HFFc6 (cell line): ENCODE results near the gene GULP1. TPM values are rescaled to one million over a fixed set of nuclear protein-coding genes. Genes with fewer than 3 reads are reported as not detected.

ENCODE experiments used
- DNase-seq: peaks from one replicate; pipeline ENCODE4 v3.0.0-alpha.2; 2018
- H3K27ac Mint-ChIP-seq: 2 replicates; pipeline ENCODE4 v1.8.0; 2020; ENCODE audit warnings: mild to moderate bottlenecking, mixed read lengths
- H3K27me3 Mint-ChIP-seq: 2 replicates; pipeline ENCODE4 v1.8.0; 2021; ENCODE audit warnings: mild to moderate bottlenecking, moderate library complexity, mixed read lengths; ENCODE audit not compliant: insufficient read depth
- H3K36me3 Mint-ChIP-seq: 2 replicates; pipeline ENCODE4 v1.8.0; 2021; ENCODE audit warnings: low read depth, mixed read lengths
- H3K4me1 Mint-ChIP-seq: 2 replicates; pipeline ENCODE4 v1.8.0; 2020; ENCODE audit warnings: low read depth, mixed read lengths
- H3K4me3 Mint-ChIP-seq: 2 replicates; pipeline ENCODE4 v1.8.0; 2020; ENCODE audit warnings: mild to moderate bottlenecking, moderate library complexity, mixed read lengths
- H3K9me3 Mint-ChIP-seq: 2 replicates; pipeline ENCODE4 v1.8.0; 2020; ENCODE audit warnings: mild to moderate bottlenecking, mixed read lengths
- total RNA-seq, 6 experiments: library from RNA; stranded (reverse); fragmentation: NEBNext Ultra II Directional; extraction: Animal tissue kit (Norgen Biotek cat#: 25700); gene quantifications; 2 replicates in 1 of 6; 3 replicates in 5 of 6; pipeline ENCODE4 v1.2.3, GENCODE V29; 2021
- TF ChIP-seq, protein P1 (sequence below): fragments of 200-600 bp; sonication (generic); IDR thresholded peaks from 2 replicates; pipeline ENCODE4 v1.5.0; 2021; ENCODE audit warnings: antibody characterized with exemption, mild to moderate bottlenecking

GULP1 gene
- total RNA-seq, 6 experiments from 2014 or later: 33.3 to 76.1 (median 63.9) TPM

DNA sequence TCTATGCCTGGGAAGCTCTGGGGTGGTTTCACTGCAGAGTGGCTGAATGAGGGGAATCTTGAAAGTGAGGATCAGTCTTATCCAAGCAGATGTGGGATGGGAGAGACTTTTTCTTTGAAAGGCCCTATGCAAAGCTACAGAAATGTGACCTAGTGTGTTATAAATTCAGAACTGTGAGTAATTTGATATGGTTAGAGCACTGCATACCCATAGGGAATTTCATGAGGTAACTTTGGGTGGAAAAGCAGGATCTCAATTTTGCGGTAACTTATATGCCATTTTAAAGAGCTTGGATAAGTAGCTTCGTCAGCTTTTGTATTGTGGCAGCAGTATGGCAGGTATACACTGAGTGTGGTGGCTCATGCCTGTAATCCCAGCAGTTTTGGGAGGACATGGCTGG lies 40.9 kb downstream of the GULP1 start:
- peaks cover 32% of the 10 kb centered on the region; the same call in 1 of the 2 replicates for H3K4me1 Mint-ChIP-seq
- peak overlapping the region; percentile 11; the same call in 1 of the 2 replicates for H3K27ac Mint-ChIP-seq
- no peak overlapping the region for H3K4me3 Mint-ChIP-seq
- peaks cover 5% of the 10 kb centered on the region; the same call in 1 of the 2 replicates for H3K36me3 Mint-ChIP-seq
- H3K27me3 Mint-ChIP-seq: no peaks in the 10 kb centered on the region
- TF ChIP-seq, protein P1, sequence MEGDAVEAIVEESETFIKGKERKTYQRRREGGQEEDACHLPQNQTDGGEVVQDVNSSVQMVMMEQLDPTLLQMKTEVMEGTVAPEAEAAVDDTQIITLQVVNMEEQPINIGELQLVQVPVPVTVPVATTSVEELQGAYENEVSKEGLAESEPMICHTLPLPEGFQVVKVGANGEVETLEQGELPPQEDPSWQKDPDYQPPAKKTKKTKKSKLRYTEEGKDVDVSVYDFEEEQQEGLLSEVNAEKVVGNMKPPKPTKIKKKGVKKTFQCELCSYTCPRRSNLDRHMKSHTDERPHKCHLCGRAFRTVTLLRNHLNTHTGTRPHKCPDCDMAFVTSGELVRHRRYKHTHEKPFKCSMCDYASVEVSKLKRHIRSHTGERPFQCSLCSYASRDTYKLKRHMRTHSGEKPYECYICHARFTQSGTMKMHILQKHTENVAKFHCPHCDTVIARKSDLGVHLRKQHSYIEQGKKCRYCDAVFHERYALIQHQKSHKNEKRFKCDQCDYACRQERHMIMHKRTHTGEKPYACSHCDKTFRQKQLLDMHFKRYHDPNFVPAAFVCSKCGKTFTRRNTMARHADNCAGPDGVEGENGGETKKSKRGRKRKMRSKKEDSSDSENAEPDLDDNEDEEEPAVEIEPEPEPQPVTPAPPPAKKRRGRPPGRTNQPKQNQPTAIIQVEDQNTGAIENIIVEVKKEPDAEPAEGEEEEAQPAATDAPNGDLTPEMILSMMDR: no peak
- no peaks in the 10 kb centered on the region for H3K9me3 Mint-ChIP-seq
- no peak for DNase-seq

DNA sequence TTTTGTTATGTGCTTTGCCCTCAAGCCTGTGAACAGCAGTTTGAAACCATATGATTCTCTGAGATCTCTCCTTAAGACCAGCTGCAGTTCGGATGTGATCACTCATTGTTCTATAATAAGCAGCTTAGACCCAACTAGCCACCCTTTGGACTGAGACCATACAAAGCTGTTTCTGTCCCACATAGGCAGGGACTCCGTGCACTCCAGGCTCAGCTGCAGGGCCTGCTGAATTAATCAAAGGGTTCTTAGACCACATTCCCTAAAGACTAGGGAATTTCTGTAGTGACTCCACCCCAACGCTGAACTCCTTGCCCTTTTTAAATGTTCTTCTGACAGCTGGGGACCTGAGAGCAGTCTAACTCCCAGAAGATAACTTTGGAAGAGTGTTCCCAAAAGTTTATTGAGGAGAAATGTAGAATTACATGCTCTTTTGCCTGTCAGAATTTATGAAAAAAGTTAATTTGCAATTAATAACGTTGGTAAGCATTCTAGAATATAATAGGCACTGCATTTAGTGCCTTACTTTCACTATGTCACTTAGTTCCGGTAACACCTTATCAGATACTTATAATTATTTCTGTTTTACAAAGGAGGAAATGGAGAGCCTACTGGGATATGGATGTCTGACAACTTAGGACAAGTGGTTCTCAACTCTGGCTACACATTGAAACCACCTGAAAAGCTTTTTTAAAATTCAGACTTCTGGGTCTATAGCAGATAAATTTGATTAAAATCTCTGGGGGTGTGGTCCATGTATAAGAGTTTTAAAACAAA lies 42.3 kb downstream of the GULP1 start:
- no peaks in the 10 kb centered on the region for H3K27me3 Mint-ChIP-seq
- H3K4me1 Mint-ChIP-seq: peaks cover 32% of the 10 kb centered on the region; the same call in 1 of the 2 replicates
- H3K9me3 Mint-ChIP-seq: no peaks in the 10 kb centered on the region
- H3K4me3 Mint-ChIP-seq: peak overlapping the region; percentile 6; the same call in 1 of the 2 replicates
- H3K27ac Mint-ChIP-seq: peak overlapping the region; percentile 1; the same call in 1 of the 2 replicates
- TF ChIP-seq, protein P1: no peak
- H3K36me3 Mint-ChIP-seq: peaks cover 5% of the 10 kb centered on the region; the same call in 1 of the 2 replicates
- no peak for DNase-seq

DNA sequence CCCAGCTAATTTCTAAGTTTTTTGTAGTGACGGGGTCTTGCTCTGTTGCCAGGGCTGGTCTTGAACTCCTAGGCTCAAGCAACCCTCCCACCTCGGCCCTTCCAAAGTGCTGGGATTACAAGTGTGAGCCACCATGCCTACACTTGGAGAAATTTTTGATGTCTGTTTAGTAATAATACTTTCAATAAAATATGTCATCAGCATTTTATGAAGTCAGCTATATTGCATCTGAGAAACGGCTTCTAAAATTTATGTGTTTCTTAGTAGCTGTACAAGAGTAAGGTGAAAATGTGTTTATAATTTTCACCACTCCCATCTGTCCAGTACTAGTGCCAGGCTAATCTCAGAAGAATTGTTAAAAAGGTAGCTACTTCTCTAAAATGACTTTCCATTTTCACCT lies 46.8 kb downstream of the GULP1 start:
- Mint-ChIP-seq H3K4me1 (peaks cover 11% of the 10 kb centered on the region; the same call in 1 of the 2 replicates), H3K9me3 (no peaks in the 10 kb centered on the region), H3K4me3 (no peak overlapping the region), H3K27ac (no peak overlapping the region), H3K27me3 (no peaks in the 10 kb centered on the region; the same call in 1 of the 2 replicates), H3K36me3 (peaks cover 5% of the 10 kb centered on the region; the same call in 1 of the 2 replicates)
- no peak for DNase-seq
- TF ChIP-seq, protein P1: no peak

DNA sequence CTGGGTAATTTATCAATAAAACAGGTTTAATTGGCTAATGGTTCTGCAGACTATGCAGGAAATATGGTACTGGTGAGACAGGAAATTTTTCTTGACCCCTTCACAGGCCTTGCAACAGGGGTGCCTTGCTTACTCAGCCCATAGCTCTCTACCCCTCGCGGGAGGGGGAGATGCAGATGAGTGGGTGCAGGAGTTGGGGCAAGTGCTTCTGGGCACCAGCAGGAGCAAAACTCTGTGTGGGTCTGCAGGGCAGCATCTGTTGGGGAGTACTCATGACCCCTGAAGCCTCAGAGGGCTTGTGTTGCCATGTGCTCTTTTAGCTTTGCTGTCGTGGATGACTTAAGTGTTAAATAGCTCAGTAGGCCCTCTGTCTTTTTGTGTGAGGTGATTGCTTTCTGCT lies 48.6 kb downstream of the GULP1 start:
- peaks cover 2% of the 10 kb centered on the region; the same call in 1 of the 2 replicates for H3K27me3 Mint-ChIP-seq
- TF ChIP-seq, protein P1: no peak
- H3K4me3 Mint-ChIP-seq: no peak overlapping the region
- no peak for DNase-seq
- peaks cover 13% of the 10 kb centered on the region for H3K4me1 Mint-ChIP-seq
- H3K27ac Mint-ChIP-seq: no peak overlapping the region
- peaks cover 5% of the 10 kb centered on the region; the same call in 1 of the 2 replicates for H3K36me3 Mint-ChIP-seq
- H3K9me3 Mint-ChIP-seq: no peaks in the 10 kb centered on the region

DNA sequence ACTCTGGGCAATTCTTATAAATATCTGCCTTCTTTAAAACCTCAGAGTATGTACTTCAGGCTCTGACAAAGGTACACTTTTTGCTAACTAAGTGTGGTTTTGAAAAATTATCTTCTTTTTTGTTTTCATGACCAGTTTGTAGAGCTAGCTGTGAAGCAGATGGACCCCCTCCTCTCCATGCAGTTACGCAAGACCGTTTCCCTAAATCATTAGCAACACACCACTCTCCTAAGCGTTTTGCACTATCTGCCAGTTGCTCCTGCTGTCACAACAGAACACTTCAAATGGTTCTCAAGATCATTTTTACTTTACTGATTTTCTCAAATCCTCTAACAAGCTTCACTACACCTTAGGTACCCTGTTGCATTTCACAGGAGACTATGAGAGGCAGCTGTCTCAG lies 53.3 kb downstream of the GULP1 start:
- H3K27ac Mint-ChIP-seq: peak overlapping the region; percentile 44
- DNase-seq: no peak
- H3K27me3 Mint-ChIP-seq: peaks cover 2% of the 10 kb centered on the region; the same call in 1 of the 2 replicates
- peaks cover 4% of the 10 kb centered on the region; the same call in 1 of the 2 replicates for H3K36me3 Mint-ChIP-seq
- no peaks in the 10 kb centered on the region for H3K9me3 Mint-ChIP-seq
- no peak overlapping the region for H3K4me3 Mint-ChIP-seq
- peaks cover 23% of the 10 kb centered on the region for H3K4me1 Mint-ChIP-seq
- TF ChIP-seq, protein P1: no peak
